ENCODE measurements around the gene SWT1.

- TF ChIP-seq, protein P1, sequence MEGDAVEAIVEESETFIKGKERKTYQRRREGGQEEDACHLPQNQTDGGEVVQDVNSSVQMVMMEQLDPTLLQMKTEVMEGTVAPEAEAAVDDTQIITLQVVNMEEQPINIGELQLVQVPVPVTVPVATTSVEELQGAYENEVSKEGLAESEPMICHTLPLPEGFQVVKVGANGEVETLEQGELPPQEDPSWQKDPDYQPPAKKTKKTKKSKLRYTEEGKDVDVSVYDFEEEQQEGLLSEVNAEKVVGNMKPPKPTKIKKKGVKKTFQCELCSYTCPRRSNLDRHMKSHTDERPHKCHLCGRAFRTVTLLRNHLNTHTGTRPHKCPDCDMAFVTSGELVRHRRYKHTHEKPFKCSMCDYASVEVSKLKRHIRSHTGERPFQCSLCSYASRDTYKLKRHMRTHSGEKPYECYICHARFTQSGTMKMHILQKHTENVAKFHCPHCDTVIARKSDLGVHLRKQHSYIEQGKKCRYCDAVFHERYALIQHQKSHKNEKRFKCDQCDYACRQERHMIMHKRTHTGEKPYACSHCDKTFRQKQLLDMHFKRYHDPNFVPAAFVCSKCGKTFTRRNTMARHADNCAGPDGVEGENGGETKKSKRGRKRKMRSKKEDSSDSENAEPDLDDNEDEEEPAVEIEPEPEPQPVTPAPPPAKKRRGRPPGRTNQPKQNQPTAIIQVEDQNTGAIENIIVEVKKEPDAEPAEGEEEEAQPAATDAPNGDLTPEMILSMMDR (conservative IDR thresholded peaks at IDR 0.05), result no peak
- no peak for TF ChIP-seq EZH2 (IDR thresholded peaks at IDR 0.05; ENCODE audit: low read depth)
Observed at GRCh38 chr1:185322636-185323035, 165.7 kb downstream of the SWT1 start.
